Activated naive CD8-positive, alpha-beta T cell (primary cell): ENCODE results near the gene FAM151A.
"Not testable (repeated sequence)": the region's sequence is repeated elsewhere in the genome, so short reads cannot be mapped to it uniquely, and the experiment has no call there.

Experiments
- H3K27ac Mint-ChIP-seq: one replicate; pipeline ENCODE4 v1.8.0; 2021; ENCODE audit warnings: mixed read lengths
- H3K27me3 Mint-ChIP-seq: one replicate; pipeline ENCODE4 v1.8.0; 2021; ENCODE audit warnings: mixed read lengths
- H3K36me3 Mint-ChIP-seq: one replicate; pipeline ENCODE4 v1.8.0; 2021; ENCODE audit warnings: mixed read lengths
- H3K4me1 Mint-ChIP-seq: one replicate; pipeline ENCODE4 v1.8.0; 2021; ENCODE audit warnings: low read depth, mixed read lengths
- H3K4me3 Mint-ChIP-seq: one replicate; pipeline ENCODE4 v1.8.0; 2021; ENCODE audit warnings: mild to moderate bottlenecking, mixed read lengths
- H3K9me3 Mint-ChIP-seq: one replicate; pipeline ENCODE4 v1.8.0; 2021; ENCODE audit warnings: low read depth, mixed read lengths

FAM151A gene

GRCh38 chr1:54645806-54646676 lies 22.7 kb upstream of the FAM151A start:
- H3K4me1 Mint-ChIP-seq: no peaks in the 10 kb centered on the region
- H3K4me3 Mint-ChIP-seq: no peak overlapping the region
- peaks cover 6% of the 10 kb centered on the region for H3K9me3 Mint-ChIP-seq
- no peaks in the 10 kb centered on the region for H3K36me3 Mint-ChIP-seq
- no peak overlapping the region for H3K27ac Mint-ChIP-seq
- peaks cover 3% of the 10 kb centered on the region for H3K27me3 Mint-ChIP-seq

- peaks cover 6% of the 10 kb centered on the region for H3K9me3 Mint-ChIP-seq
- no peak overlapping the region for H3K27ac Mint-ChIP-seq
- no peaks in the 10 kb centered on the region for H3K36me3 Mint-ChIP-seq
Measured at GRCh38 chr1:54643736-54644135, 20.4 kb upstream of the FAM151A start.

GRCh38 chr1:54640863-54641836 lies 17.8 kb upstream of the FAM151A start, which contains the start of gene MROH7:
MROH7 (plus strand) TSS chr1:54641786; CDS start chr1:54652927, 11,141 bp downstream.
- Mint-ChIP-seq H3K4me3 (no peak within 1 kb of the TSS), H3K27ac (no peak within 1 kb of the TSS), H3K4me1 (no peaks in the 10 kb centered on the region), H3K36me3 (no peaks in the 10 kb centered on the region), H3K9me3 (peaks cover 6% of the 10 kb centered on the region), H3K27me3 (peaks cover 1% of the 10 kb centered on the region)

More at GRCh38 chr1:54643736-54644135, 20.4 kb upstream of the FAM151A start:
- peaks cover 3% of the 10 kb centered on the region for H3K27me3 Mint-ChIP-seq
- no peak overlapping the region for H3K4me3 Mint-ChIP-seq
- no peaks in the 10 kb centered on the region for H3K4me1 Mint-ChIP-seq

GRCh38 chr1:54640361-54640760 lies 17.0 kb upstream of the FAM151A start:
- Mint-ChIP-seq H3K36me3 (no peaks in the 10 kb centered on the region), H3K4me3 (no peak overlapping the region), H3K4me1 (no peaks in the 10 kb centered on the region), H3K27ac (no peak overlapping the region), H3K27me3 (peaks cover 1% of the 10 kb centered on the region), H3K9me3 (peaks cover 6% of the 10 kb centered on the region)

GRCh38 chr1:54636461-54637446 lies 13.4 kb upstream of the FAM151A start:
- H3K4me3 Mint-ChIP-seq, H3K36me3 Mint-ChIP-seq, H3K9me3 Mint-ChIP-seq, H3K27me3 Mint-ChIP-seq, H3K27ac Mint-ChIP-seq, H3K4me1 Mint-ChIP-seq: not testable (repeated sequence)

GRCh38 chr1:54635804-54636203 lies 12.5 kb upstream of the FAM151A start:
- not testable (repeated sequence) for H3K4me3 Mint-ChIP-seq, H3K27me3 Mint-ChIP-seq, H3K4me1 Mint-ChIP-seq, H3K36me3 Mint-ChIP-seq, H3K9me3 Mint-ChIP-seq, H3K27ac Mint-ChIP-seq

GRCh38 chr1:54627196-54627595 lies 3.9 kb upstream of the FAM151A start:
- Mint-ChIP-seq H3K36me3 (no peaks in the 10 kb centered on the region), H3K9me3 (no peaks in the 10 kb centered on the region), H3K27ac (no peak overlapping the region), H3K4me3 (no peak overlapping the region), H3K27me3 (no peaks in the 10 kb centered on the region), H3K4me1 (no peaks in the 10 kb centered on the region)

GRCh38 chr1:54624466-54625464 lies 1.4 kb upstream of the FAM151A start:
- no peak overlapping the region for H3K27ac Mint-ChIP-seq
- H3K36me3 Mint-ChIP-seq: no peaks in the 10 kb centered on the region
- no peaks in the 10 kb centered on the region for H3K4me1 Mint-ChIP-seq
- H3K4me3 Mint-ChIP-seq: no peak overlapping the region
- H3K9me3 Mint-ChIP-seq: no peaks in the 10 kb centered on the region
- H3K27me3 Mint-ChIP-seq: peaks cover 2% of the 10 kb centered on the region

GRCh38 chr1:54619749-54620148 lies 3.6 kb downstream of the FAM151A start:
- Mint-ChIP-seq H3K4me3 (no peak overlapping the region), H3K27me3 (peaks cover 2% of the 10 kb centered on the region), H3K27ac (no peak overlapping the region), H3K4me1 (no peaks in the 10 kb centered on the region), H3K36me3 (no peaks in the 10 kb centered on the region), H3K9me3 (no peaks in the 10 kb centered on the region)

GRCh38 chr1:54615531-54616279 lies 7.6 kb downstream of the FAM151A start:
- no peak overlapping the region for H3K27ac Mint-ChIP-seq

GRCh38 chr1:54614563-54614962 lies 8.8 kb downstream of the FAM151A start:
- Mint-ChIP-seq H3K27me3 (no peaks in the 10 kb centered on the region), H3K27ac (no peak overlapping the region), H3K36me3 (no peaks in the 10 kb centered on the region), H3K4me1 (no peaks in the 10 kb centered on the region), H3K4me3 (no peak overlapping the region), H3K9me3 (no peaks in the 10 kb centered on the region)

More at GRCh38 chr1:54615531-54616279, 7.6 kb downstream of the FAM151A start:
- Mint-ChIP-seq H3K4me1 (no peaks in the 10 kb centered on the region), H3K4me3 (no peak overlapping the region), H3K27me3 (peaks cover 2% of the 10 kb centered on the region), H3K9me3 (no peaks in the 10 kb centered on the region), H3K36me3 (no peaks in the 10 kb centered on the region)

- Mint-ChIP-seq H3K4me1 (no peaks in the 10 kb centered on the region), H3K4me3 (no peak overlapping the region), H3K27me3 (no peaks in the 10 kb centered on the region), H3K9me3 (no peaks in the 10 kb centered on the region), H3K36me3 (no peaks in the 10 kb centered on the region), H3K27ac (no peak overlapping the region)
Measured at GRCh38 chr1:54614024-54614423, 9.3 kb downstream of the FAM151A start.

- H3K4me1 Mint-ChIP-seq: no peaks in the 10 kb centered on the region
- H3K4me3 Mint-ChIP-seq: no peak overlapping the region
- no peaks in the 10 kb centered on the region for H3K36me3 Mint-ChIP-seq
- H3K27me3 Mint-ChIP-seq: no peaks in the 10 kb centered on the region
- H3K27ac Mint-ChIP-seq: no peak overlapping the region
- H3K9me3 Mint-ChIP-seq: no peaks in the 10 kb centered on the region
Measured at GRCh38 chr1:54611621-54612020, 11.7 kb downstream of the FAM151A start.
